ENCODE measurements around the gene TMEM247.
"Not testable (repeated sequence)": the region's sequence is repeated elsewhere in the genome, so short reads cannot be mapped to it uniquely, and the experiment has no call there.

The TMEM247 gene

DNA sequence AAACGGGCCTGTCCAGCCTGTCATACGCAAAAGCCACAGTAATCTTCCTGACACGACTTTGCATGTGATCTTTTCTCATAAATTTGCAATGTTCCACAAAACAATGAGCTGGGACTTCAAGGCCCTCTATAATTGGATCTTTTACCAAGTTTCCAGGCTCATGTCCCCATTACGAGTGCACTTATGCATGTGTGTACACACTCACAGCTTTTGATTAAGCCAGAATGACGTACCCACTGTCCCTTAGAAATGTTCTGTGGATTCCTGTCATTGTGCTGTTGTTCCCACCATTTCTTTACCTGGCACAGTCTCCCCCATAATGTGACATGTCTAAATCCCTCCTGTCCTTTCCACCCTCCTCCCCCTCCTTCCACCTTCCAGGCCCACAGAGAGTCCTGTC, 19.7 kb upstream of the TMEM247 start:
- no peak for DNase-seq

DNA sequence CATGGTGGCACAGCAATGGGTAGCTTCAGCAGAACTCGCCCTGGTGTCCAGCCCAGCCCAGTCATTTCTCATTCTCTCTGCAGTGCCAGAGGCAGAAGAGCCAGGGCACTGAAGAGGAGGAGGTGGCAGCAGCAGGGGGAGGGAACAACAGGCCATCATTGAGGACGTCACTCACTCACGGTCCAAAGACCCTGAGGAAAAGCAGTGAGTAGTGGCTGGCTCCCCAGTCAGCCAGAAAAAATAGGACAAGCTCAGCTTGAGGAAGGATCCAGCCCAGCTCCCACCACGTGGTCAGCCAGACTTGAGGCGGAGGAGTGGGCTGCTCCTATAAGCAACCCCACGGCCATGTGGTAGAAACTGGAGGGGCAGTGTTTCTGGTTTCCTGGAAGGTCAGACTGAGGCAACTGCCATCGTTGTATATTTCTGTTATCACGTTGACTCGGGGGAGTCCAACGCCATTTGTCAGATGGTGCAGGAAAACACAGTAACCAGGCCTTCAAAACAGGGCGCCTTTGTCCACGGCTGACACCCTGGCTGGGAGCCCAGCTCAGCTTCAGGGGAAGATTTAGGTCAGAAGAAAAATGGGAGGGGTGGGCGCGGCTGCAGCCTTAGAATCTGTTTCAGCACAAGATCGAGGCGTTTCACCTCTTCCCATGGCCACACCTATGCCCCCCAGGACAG, 19.0 kb upstream of the TMEM247 start:
- DNase-seq: no peak

DNA sequence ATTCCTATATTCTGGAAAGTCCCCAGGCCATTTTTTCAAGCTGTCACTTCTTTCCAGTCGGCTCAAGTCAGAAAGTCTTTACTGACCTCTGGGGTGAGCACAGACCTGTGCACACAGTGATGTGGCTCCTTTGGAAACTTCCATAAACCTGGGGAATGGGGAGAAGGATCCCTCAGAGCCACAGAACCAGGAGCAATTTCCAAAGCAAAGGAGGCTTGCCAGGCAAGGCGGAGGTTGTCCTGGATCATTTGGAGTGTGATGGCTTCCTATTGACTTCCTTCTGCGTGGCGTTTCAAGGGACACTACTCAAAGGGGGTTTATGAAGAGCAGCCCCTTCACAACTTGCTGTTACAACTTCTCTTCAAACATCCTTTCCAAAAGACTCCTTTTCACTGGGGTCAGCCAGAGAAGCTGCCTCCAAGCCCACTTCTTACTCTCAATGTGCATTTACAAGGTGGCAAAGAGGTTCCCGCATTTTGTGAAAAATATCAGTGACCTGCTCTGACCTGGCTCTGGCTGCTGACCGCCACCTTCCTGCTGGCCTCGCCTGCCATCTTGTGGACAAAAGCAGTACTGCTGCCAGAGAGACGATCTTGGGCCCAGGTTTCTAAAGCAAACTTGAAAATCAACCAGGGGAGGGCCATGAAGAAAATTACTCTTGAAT, 18.2 kb upstream of the TMEM247 start:
- DNase-seq: no peak

DNA sequence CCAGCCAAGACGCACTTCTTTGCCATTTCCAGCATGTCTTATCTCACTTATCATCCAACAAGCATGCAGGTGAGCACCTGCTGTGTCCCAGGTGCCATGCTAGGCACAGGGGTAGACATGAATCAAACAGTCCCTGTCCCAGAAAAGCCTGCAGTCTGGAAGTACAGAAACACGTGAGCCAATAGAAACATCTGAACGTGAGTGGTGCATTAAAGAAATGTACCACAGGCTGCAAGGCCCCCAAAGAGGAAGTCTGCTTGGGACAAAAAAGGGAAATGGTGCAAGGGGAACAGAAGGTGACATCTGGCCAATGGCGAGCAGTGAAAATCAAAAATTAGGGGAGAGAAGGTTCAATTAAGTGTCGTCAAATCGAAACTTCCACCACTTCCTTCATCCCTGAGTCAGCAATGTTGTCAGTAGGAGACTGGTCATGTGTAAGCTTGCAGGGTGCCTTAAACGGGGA, 17.6 kb upstream of the TMEM247 start:
- DNase-seq: no peak

DNA sequence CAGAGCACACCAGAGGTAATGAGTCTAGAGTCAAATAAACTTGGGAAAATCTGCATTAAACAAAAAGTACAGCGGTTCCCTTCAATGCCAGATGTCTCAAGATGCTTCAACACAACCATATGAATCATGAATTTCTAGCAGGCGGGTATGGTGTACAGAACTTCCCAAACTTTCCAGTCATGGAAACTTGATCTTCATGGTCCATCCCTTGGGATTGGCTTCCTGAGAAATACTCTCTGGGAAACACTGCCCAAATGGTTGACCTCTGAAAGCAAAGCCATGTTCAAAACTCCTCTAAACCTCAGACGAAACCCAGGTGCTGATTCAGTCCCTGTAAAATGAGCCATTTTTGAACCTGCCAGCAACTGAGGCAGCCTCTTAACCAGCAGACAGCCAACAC, 16.4 kb upstream of the TMEM247 start:
- no peak for DNase-seq

DNA sequence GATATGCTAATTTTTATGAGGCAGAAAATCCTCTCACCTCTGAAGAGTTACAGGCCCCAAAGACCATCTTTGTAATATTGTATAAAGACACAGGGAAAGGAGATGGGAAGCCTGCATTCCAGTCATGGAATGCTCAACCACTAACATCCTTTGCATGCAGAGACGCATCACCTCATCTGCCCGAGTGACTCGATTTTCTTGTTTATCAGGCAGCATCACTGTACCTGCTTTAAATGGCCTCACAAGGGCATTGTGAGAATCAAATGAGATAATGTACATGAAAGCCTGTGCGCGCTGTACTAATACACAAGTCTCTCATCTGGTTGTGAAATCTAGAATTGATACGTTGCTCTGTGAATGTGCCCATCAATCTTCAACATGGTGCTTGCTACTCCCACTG, 10.2 kb upstream of the TMEM247 start:
- DNase-seq: no peak

DNA sequence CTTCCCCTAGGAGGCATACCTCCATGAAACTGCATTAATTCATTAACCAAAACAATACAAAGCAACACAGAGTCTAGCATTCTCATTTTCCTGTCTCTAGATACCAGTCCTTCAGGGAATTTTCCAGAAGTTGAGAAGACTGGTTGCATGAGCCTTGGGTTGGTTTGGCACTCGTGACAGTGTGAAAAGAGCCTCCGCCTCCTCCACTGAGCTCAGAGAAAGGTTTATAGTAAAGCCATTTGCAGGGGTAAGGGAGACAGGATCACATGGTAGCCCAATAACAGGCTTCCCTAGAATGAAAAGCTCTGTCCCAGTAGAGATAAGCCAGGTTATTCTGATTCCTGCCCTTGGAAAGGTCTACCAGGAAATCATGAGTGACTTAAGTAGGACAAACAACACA, 9.7 kb upstream of the TMEM247 start:
- DNase-seq: no peak

DNA sequence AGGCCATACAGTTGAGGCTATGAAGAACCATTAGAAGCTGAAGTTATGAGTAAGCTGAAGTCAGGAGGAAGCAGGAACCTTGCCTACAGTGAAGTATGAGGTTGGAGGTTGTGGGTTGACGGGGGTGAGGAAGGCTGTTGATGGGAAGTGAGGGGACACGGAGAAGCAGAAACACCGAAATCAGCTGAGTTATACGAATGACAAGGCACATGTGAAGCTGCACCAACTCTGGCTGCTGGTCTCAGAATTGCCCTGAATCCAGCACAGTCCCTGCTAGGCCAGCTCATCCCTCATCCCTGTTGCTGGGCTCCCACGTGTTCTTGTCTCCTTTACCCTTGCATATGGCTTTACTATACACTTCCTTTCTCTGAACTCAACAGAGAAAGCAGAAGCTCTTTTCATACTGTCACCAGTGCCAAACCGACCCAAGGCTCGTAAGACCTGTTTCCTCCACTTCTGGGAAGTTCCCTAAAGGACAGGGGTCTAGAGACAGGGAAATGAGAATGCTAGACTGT, 9.2 kb upstream of the TMEM247 start:
- no peak for DNase-seq

DNA sequence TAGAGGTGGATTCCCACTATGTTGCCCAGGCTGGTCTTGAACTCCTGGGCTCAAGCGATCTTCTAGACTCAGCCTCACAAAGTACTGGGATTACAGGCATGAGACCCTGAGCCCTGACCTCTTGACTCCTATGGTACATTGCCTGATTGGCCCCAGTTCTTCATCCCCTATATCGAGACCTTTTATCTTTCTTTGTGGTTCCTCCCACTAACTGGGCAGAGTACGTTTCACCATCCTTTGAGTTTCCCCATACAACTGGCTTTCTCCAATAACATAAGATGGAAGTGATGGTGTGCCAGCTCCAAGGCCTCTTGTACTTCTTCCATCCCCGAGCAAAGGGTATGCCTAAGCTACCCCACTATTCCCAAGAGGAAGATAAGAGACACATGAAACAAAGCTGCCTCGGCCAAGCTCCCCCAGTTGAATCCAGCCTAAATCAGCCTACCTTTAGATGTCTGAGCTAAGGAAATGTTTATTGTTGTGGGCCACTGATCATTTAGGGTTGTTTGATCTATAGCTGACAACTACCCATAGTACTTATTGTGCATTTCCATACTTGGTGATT, 8.3 kb upstream of the TMEM247 start:
- no peak for DNase-seq

DNA sequence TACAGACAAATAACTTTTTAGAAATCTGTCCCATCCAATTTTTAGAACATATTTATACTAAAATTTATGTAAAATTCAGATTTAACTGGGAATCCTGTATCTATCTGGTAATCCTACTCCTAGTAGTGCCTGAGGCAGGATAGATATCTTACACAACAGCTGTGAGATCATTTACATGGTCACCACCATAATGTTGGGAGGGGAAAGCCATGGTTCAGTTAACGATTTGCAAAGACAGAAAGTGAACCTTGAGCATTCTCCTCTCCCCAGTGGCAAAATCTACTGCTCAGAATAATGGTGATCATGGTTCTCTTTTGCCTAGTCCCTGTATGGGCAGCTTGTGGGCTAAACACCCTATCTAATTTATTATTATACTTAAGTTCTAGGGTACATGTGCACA, 7.7 kb upstream of the TMEM247 start:
- no peak for DNase-seq

DNA sequence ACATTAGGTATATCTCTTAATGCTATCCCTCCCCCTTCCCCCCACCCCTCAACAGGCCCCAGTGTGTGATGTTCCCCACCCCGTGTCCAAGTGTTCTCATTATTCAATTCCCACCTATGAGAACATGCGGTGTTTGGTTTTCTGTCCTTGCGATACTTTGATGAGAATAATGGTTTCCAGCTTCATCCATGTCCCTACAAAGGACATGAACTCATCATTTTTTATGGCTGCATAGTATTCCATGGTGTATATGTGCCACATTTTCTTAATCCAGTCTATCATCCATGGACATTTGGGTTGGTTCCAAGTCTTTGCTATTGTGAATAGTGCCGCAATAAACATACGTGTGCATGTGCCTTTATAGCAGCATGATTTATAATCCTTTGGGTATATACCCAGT, 7.2 kb upstream of the TMEM247 start:
- not testable (repeated sequence) for DNase-seq

DNA sequence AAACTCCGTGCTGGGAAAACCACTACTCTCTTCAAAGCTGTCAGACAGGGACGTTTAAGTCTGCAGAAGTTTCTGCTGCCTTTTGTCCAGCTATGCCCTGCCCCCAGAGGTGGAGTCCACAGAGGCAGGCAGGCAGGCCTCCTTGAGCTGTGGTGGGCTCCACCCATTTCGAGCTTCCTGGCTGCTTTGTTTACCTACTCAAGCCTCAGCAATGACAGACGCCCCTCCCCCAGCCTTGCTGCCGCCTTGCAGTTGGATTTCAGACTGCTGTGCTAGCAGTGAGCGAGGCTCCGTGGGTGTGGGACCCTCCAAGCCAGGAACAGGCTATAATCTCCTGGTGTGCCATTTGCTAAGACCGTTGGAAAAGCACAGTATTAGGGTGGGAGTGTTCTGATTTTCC, 1.9 kb upstream of the TMEM247 start:
- DNase-seq: not testable (repeated sequence)

DNA sequence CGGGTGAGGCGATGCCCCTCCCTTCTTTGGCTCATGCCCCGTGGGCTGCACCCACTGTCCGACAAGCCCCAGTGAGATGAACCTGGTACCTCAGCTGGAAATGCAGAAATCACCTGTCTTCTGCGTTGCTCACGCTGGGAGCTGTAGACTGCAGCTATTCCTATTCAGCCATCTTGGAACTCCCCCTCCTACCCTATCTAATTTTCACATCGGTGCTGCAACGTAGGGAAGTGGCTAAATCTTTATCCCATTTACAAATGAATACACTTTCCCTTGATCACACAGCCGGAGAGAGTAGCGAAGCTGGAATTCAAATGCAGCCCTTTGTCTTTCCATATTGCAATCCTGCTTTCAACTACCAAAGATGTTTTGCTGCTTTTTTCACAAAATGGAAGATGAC, 1.4 kb upstream of the TMEM247 start:
- DNase-seq: no peak

DNA sequence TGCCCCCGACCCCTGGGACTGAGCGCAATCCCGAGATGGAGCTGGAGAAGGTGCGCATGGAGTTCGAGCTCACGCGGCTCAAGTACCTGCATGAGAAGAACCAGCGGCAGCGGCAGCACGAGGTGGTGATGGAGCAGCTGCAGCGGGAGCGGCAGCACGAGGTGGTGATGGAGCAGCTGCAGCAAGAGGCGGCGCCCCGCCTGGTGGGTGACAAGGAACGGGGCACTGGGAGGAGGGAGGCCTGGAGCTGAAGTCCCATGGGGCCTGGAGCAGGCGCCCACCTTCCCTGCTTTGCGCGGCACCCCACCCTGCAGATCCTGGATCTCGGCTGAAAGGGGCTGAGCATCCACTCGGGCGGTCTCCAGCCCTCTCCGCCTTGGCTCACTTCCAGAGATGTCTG, 1.2 kb downstream of the TMEM247 start:
- no peak for DNase-seq

DNA sequence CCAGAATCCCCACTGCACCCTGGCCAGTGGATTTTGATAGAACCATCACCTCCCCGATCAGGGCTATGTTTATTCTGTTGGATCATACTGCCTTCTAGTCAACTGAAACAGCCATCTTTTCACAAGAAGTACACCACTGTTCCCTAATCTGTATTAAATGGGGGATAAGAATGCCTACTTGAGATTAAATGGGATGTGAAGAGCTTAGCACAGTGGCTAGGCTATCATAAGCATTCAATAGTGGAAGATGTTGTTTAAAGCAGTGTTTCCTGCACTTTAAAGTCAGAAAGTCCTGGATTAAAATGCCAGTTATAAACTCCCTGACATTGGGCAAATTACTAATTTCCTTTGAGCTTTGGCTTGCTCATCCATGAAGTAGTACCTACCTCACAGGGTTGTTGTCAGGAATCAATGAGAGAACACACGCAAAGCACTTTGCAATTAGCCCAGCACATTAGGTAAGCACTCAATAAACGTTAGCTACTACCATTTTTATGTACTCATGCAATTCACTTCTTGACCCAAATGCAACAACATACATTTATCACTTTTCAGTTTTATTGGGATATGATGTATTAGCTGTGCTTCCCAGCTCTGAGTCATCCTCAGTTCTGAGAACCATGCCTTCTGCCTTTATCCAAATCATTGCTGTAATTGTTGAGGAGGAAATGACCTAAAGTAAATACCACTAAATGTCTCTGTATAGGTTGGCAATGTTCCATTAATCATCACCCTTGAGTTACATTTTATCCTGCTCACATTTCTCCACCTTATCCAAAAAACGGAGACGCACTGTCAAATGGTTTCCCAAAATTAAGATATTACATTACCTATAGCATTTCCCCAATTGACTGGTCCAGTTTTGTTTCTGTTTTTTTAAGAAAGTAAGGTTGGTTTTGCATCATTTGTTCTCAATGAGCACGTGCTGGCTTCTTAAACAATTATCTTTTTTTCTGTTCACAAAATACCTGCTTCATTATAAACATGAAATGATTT, 2.1 kb downstream of the TMEM247 start:
- no peak for DNase-seq

DNA sequence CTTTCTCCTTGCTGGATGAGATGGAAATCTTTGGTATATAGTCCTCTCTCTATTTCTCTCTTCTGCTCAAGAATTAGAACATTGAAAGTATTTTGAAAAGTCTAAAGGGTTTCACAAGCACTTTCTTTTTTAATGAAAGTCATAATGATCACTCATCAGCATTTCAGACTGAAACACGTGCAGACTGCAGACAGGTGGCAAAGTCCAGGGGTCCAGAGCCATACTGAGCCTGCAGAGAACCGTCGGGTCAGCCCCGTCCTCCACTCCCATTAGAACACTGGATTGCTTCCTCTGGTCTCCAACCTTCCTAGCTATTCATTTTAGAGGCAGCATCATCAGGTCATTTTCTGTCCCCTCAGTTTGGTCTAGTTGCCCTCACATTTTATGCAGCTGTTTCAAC, 3.1 kb downstream of the TMEM247 start:
- no peak for DNase-seq

DNA sequence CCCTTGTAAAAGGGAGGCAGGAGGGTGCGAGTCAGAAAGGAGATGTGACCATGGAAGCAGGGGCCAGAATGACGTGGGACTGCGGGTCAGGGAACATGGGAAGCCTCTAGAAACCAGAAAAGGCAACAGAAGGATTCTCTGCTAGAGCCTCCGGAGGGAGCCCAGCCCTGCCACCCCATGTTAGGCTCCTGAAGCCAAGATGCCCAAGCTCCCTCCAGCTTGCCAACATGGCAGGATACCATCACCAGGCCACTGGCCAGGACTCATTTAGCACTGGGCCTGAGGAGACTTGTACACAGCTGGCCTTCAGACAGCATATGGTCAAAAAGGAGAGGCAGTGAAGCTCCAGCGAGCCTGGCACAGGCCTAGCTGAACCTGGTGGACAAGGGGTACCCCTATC, 5.6 kb downstream of the TMEM247 start:
- DNase-seq: no peak

DNA sequence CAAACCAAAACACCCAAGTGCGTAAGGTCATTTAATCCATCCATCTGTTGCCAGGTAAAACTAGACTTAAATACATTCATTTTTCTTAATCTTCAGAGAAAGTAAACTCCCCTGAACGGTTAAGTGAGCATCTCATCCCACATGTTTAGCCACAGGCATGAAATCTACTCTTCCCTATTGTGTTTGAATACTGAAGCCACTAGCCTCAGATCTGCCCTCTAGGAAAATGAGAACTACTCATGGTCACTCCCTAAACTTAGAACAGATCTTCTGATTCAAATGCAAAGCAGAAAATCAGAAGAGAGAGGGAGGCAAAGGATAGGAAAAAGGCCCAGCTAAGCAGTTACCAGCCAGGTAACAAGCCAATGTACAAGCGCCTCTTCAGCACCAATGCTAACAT, 7.1 kb downstream of the TMEM247 start:
- no peak for DNase-seq

DNA sequence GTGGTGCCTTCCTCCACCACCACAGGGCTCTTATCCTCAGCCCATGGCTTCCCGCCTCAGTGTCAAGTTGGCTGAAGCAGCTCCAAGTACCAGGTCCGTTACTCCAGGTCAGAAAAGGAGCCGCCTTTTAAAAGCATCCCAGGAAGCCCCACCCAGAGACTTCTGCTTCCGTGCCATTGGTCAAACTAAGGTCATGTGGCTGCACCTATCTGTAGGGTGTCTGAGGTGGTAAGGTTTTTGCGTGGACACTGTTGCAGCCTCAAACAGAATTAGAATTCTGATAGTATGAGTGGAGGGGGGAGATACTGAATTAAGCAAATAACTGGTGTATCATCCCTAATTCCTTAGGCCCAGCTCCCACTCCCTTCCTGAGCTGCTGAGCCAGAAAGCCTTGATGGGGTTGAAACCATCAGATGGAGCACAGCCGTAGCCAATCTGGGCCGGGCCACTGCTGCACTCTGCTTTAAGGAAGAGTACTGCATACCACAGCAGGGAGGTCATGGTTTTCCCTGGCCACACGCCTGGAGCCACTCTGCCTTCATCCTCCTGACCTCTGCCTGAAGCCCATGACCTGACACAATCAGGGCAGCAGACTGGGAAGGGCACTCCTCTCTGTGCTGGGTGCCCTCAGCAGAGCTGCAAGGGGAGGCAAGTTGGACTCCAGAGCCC, 8.4 kb downstream of the TMEM247 start:
- no peak for DNase-seq

DNA sequence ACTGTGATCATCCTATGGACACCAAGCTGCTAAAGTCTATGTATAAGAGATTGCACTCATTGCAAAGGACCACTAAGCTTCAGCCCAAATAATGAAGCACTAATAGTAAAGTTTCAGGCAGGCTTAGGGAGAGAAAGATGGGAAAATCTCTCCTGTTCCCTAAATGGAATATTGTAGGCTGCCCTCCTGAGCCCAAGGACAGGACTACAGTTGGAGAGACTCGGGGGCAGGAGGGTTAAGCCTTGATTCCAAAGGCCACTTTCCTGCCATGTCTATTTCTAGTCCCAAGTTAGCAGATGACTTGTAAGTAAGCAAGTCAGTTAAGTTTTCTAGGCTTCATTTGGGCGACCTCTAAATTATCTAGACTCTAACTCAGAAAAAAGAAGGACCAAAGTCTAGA, 9.0 kb downstream of the TMEM247 start:
- DNase-seq: no peak

DNA sequence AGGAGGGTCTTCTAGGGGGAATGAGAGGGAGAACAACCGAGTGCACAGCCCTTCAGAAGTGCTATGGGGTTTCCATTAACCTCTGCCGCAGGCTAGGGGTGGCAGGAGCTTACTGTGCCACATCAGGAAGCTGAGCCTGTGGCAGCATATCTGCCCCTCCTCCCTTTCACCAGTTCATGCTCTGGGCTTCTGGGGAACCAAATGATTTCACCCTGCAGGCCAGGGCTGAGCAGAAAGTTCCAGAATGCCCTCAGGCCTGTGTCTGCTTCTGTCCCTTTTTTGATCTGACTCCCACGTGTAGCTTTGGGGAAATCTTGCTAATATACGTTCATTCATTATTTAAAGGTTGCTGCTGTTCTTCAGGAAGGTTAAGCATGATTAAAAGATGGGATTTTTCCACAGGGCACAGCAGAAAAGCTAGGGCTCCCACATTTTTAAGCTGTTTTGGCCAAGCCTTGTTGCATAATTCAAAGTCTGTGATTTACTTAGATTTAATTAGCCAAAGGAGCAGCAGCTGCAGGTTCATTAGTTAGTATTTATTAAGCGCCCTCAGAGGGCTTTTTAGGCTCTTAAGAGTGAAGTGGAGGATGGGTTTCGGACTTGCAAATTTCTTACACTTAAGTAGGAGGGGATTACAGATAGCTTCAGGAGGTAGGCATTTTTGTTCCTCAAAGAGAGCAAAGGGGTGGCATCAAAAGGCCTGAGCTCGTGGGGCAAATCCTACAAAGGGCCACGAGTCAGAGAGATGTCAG, 10.2 kb downstream of the TMEM247 start:
- no peak for DNase-seq

Data from cortex of kidney (tissue), 1 donor.